Measurements from ENCODE around the gene NAPG.

DNA sequence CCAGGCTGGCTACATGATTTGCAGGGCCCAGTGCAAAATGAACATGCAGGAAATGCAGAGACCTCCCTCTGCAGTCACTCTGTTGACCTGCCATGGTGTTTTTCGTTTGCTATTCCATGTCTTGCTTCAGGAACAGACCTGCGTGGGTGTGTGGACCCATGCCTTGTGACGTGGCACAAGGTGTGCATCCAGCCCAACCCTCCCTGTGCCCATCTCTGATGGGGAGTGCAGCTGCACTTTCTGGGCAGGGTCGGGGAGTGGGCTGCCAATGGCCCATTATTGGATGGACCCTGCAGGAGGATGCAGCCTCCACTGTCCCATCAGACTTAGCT is 33.1 kb downstream of the NAPG start:
- TF ChIP-seq, protein P1, sequence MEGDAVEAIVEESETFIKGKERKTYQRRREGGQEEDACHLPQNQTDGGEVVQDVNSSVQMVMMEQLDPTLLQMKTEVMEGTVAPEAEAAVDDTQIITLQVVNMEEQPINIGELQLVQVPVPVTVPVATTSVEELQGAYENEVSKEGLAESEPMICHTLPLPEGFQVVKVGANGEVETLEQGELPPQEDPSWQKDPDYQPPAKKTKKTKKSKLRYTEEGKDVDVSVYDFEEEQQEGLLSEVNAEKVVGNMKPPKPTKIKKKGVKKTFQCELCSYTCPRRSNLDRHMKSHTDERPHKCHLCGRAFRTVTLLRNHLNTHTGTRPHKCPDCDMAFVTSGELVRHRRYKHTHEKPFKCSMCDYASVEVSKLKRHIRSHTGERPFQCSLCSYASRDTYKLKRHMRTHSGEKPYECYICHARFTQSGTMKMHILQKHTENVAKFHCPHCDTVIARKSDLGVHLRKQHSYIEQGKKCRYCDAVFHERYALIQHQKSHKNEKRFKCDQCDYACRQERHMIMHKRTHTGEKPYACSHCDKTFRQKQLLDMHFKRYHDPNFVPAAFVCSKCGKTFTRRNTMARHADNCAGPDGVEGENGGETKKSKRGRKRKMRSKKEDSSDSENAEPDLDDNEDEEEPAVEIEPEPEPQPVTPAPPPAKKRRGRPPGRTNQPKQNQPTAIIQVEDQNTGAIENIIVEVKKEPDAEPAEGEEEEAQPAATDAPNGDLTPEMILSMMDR (IDR thresholded peaks at IDR 0.05) = no peak
- TF ChIP-seq POLR2A (IDR thresholded peaks at IDR 0.05) = no peak
